Fibroblast of the aortic adventitia (primary cell): ENCODE data around the gene MIF4GD. TPM values are rescaled to one million over a fixed set of nuclear protein-coding genes. Genes with fewer than 3 reads are reported as not detected.

Experiments used
- DNase-seq: peaks from one replicate; pipeline ENCODE4 v3.0.0-alpha.2; 2010; ENCODE audit warnings: low read depth
- H3K4me3 ChIP-seq: 2 replicates; pipeline ENCODE4 v1.5.1; 2011; ENCODE audit warnings: low read depth, mild to moderate bottlenecking, control low read depth, low read length, moderate library complexity
- total RNA-seq: library from RNA; depleted of rRNA; stranded (reverse); fragments of >200 nt; gene quantifications from 2 replicates; pipeline ENCODE4 v1.2.3, GENCODE V29; 2012; ENCODE audit warnings: low replicate concordance
- TF ChIP-seq, protein P1 (sequence below): IDR thresholded peaks from 2 replicates; pipeline ENCODE4 v1.5.1; 2011; ENCODE audit warnings: mild to moderate bottlenecking, low read length, control low read depth, inconsistent platforms; ENCODE audit not compliant: insufficient read depth

MIF4GD gene
- total RNA-seq, 1 donor: 9.9 TPM

GRCh38 chr17:75231071-75231470 lies 40.0 kb downstream of the MIF4GD start:
- TF ChIP-seq, protein P1, sequence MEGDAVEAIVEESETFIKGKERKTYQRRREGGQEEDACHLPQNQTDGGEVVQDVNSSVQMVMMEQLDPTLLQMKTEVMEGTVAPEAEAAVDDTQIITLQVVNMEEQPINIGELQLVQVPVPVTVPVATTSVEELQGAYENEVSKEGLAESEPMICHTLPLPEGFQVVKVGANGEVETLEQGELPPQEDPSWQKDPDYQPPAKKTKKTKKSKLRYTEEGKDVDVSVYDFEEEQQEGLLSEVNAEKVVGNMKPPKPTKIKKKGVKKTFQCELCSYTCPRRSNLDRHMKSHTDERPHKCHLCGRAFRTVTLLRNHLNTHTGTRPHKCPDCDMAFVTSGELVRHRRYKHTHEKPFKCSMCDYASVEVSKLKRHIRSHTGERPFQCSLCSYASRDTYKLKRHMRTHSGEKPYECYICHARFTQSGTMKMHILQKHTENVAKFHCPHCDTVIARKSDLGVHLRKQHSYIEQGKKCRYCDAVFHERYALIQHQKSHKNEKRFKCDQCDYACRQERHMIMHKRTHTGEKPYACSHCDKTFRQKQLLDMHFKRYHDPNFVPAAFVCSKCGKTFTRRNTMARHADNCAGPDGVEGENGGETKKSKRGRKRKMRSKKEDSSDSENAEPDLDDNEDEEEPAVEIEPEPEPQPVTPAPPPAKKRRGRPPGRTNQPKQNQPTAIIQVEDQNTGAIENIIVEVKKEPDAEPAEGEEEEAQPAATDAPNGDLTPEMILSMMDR: no peak
- H3K4me3 ChIP-seq: no peak overlapping the region
- DNase-seq: no peak

GRCh38 chr17:75228847-75229246 lies 42.2 kb downstream of the MIF4GD start:
- DNase-seq: no peak
- H3K4me3 ChIP-seq: no peak overlapping the region
- TF ChIP-seq, protein P1: no peak

DNA sequence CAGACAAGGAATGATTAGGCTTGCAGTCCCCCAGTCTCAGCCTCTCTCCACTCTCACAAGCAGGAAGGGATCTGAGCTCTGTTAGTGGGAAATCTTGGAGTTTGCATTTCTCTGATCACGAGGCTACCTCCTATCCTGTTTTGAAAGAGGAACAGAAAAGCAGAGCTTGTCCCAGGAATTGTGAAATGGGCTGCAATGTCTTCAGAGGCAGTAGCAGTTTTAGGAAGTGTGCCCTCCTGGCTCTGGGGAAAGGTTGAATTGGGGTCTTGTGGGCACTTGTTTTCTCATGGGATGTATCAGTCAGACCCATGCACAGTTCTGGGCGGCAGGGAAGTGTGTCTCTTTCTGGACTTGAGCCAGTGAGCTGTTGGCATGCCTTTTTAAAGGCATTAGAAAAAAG lies 42.7 kb downstream of the MIF4GD start:
- H3K4me3 ChIP-seq: no peak overlapping the region
- peak; percentile 22 for DNase-seq
- TF ChIP-seq, protein P1: no peak

- no peak overlapping the region for H3K4me3 ChIP-seq
- TF ChIP-seq, protein P1: no peak
- no peak for DNase-seq
Observed at GRCh38 chr17:75227729-75228128, 43.3 kb downstream of the MIF4GD start.

DNA sequence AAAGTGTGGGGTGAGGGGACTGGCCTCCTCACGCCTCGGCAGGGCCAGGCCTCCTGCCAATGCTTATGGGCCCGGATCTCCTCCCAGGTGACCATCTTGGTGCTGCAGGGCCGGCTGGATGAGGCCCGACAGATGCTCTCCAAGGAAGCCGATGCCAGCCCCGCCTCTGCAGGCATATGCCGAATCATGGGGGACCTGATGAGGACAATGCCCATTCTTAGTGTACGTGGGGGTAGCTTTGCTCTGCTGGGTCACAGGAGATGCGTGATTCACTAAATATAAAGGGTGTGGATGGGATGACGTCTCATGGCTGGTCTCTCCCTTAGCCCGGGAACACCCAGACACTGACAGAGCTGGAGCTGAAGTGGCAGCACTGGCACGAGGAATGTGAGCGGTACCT lies 46.0 kb downstream of the MIF4GD start:
- DNase-seq: no peak
- TF ChIP-seq, protein P1: no peak
- no peak overlapping the region for H3K4me3 ChIP-seq

- H3K4me3 ChIP-seq: no peak overlapping the region
- no peak for DNase-seq
- TF ChIP-seq, protein P1: no peak
Observed at GRCh38 chr17:75219815-75220214, 51.2 kb downstream of the MIF4GD start.

DNA sequence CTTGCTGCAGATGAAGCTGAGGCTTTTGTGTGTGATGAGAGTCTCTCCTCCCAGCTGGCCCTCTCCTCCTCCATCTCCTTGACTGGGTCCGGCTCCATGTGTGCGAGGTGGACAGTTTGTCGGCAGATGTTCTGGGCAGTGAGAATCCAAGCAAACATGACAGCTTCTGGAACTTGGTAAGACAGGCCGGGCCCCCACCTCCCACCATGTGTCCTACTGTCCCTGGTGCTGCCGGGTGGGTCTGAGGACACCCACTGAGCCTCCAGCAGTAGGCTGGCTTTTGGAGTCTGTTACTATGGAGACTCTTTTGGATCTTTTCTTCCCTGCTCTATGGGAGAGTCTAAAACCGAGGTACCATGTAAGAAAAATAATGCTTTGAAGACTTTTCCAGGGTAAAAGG lies 52.9 kb downstream of the MIF4GD start:
- DNase-seq: no peak
- TF ChIP-seq, protein P1: no peak
- H3K4me3 ChIP-seq: no peak overlapping the region

Other genes starting within 250 kb of the MIF4GD start
- 513 and 829 TPM in 2 replicates for gene ATP5PD, start 224.3 kb downstream of the MIF4GD start, total RNA-seq
- gene KCTD2, start 224.0 kb downstream of the MIF4GD start, total RNA-seq: 20.2 and 34.2 TPM in 2 replicates
- gene SLC16A5, start 183.3 kb downstream of the MIF4GD start, total RNA-seq: 2.8 and 4.4 TPM in 2 replicates
- gene ARMC7, start 161.3 kb downstream of the MIF4GD start, total RNA-seq: 3.4 and 3.9 TPM in 2 replicates
- gene NT5C, start 139.5 kb downstream of the MIF4GD start, total RNA-seq: 39.8 and 45.2 TPM in 2 replicates
- 71.1 and 79.6 TPM in 2 replicates for gene JPT1, start 116.7 kb downstream of the MIF4GD start, total RNA-seq
- gene SUMO2, start 88.3 kb downstream of the MIF4GD start, total RNA-seq: 89.9 and 129 TPM in 2 replicates
- 33.9 and 41.5 TPM in 2 replicates for gene NUP85, start 65.6 kb downstream of the MIF4GD start, total RNA-seq
- 8.7 and 14.0 TPM in 2 replicates for gene GGA3, start 9.6 kb downstream of the MIF4GD start, total RNA-seq
- gene MRPS7, start 9.4 kb downstream of the MIF4GD start, total RNA-seq: 31.0 and 83.6 TPM in 2 replicates
- 8.7 and 11.0 TPM in 2 replicates for gene SLC25A19, start 18.2 kb upstream of the MIF4GD start, total RNA-seq
- gene GRB2, start 134.4 kb upstream of the MIF4GD start, total RNA-seq: 54.3 and 57.6 TPM in 2 replicates
- gene TMEM94, start 185.4 kb upstream of the MIF4GD start, total RNA-seq: 29.7 and 80.4 TPM in 2 replicates
- 5.6 and 8.0 TPM in 2 replicates for gene CASKIN2, start 244.3 kb upstream of the MIF4GD start, total RNA-seq
- gene TSEN54, start 245.3 kb upstream of the MIF4GD start, total RNA-seq: 8.0 and 11.4 TPM in 2 replicates